OCI-M2 (cell line): Measurements from ENCODE around the gene SERBP1.
A peak's percentile ranks its signal among the peaks of the same experiment; 100 is the strongest.
"Not testable (repeated sequence)": the region's sequence is repeated elsewhere in the genome, so short reads cannot be mapped to it uniquely, and the experiment has no call there.

ENCODE experiments used
- DNase-seq: peaks from one replicate; lab custom pipeline; 2025; ENCODE audit not compliant: unreplicated experiment; lab: John Stamatoyannopoulos, UW

Gene SERBP1

GRCh38 chr1:67441183-67441582, 11.0 kb upstream of the SERBP1 start:
- DNase-seq = no peak

- no peak for DNase-seq
Measured at GRCh38 chr1:67440339-67440738, 10.1 kb upstream of the SERBP1 start.

GRCh38 chr1:67439277-67440029, 9.3 kb upstream of the SERBP1 start:
- no peak for DNase-seq

- DNase-seq = no peak
Measured at GRCh38 chr1:67437961-67438360, 7.8 kb upstream of the SERBP1 start.

GRCh38 chr1:67436511-67437055, 6.4 kb upstream of the SERBP1 start:
- no peak for DNase-seq

GRCh38 chr1:67434491-67434890, 4.3 kb upstream of the SERBP1 start:
- no peak for DNase-seq

GRCh38 chr1:67433837-67434236, 3.6 kb upstream of the SERBP1 start:
- DNase-seq = peak; percentile 17

- DNase-seq = no peak
Measured at GRCh38 chr1:67432745-67433144, 2.5 kb upstream of the SERBP1 start.

- DNase-seq = no peak
Measured at GRCh38 chr1:67431869-67432578, 1.8 kb upstream of the SERBP1 start.

GRCh38 chr1:67431156-67431765, 1.1 kb upstream of the SERBP1 start:
- no peak for DNase-seq

GRCh38 chr1:67429528-67430357, 459 bp downstream of the SERBP1 start:
- DNase-seq = no peak

GRCh38 chr1:67429011-67429527, 1.1 kb downstream of the SERBP1 start:
- no peak for DNase-seq

GRCh38 chr1:67427947-67428346, 2.3 kb downstream of the SERBP1 start:
- no peak for DNase-seq

GRCh38 chr1:67427465-67427864, 2.7 kb downstream of the SERBP1 start:
- DNase-seq = no peak

- DNase-seq = no peak
Measured at GRCh38 chr1:67420835-67421492, 9.2 kb downstream of the SERBP1 start.

- DNase-seq = no peak
Measured at GRCh38 chr1:67418839-67419586, 11.2 kb downstream of the SERBP1 start.

GRCh38 chr1:67417733-67418132, 12.5 kb downstream of the SERBP1 start:
- not testable (repeated sequence) for DNase-seq

GRCh38 chr1:67415041-67415440, 15.2 kb downstream of the SERBP1 start:
- DNase-seq = no peak

GRCh38 chr1:67414574-67414973, 15.6 kb downstream of the SERBP1 start:
- DNase-seq = no peak
